22Rv1 (cell line): ENCODE measurements around the gene SH3RF3.

Experiments used
- H3K27ac ChIP-seq: fragments of 450-650 bp; 2 replicates; pipeline ENCODE4 v1.5.1; 2017
- CTCF ChIP-seq: fragments of 450-650 bp; IDR thresholded peaks from 2 replicates; pipeline ENCODE4 v1.5.1; 2017; ENCODE audit warnings: mild to moderate bottlenecking
- ZFX ChIP-seq: fragments of 450-650 bp; IDR thresholded peaks from 2 replicates; pipeline ENCODE4 v1.6.1; 2017; ENCODE audit warnings: antibody characterized with exemption, borderline replicate concordance

Gene SH3RF3

DNA sequence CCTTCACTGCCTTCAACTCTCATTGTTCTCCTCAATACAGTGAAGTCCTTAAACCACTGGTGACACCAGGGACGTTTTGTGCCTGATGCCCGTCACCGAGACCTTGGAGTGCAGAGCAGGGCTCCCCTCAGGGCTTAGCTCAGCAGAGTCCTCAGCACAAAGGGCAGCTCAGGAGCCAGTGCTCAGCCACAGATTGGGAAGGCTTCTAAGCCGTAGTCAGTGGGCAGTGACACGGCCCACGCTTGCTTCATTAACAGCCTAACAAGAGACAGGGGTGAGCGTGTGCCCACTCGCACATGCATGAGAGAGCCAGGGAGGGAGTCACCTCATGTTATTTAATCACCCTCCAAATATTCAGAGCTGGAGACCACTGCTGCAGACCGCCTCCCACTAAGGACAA, 137.5 kb downstream of the SH3RF3 start:
- H3K27ac ChIP-seq, result no peak overlapping the region
- no peak for TF ChIP-seq CTCF
- no peak for TF ChIP-seq ZFX

DNA sequence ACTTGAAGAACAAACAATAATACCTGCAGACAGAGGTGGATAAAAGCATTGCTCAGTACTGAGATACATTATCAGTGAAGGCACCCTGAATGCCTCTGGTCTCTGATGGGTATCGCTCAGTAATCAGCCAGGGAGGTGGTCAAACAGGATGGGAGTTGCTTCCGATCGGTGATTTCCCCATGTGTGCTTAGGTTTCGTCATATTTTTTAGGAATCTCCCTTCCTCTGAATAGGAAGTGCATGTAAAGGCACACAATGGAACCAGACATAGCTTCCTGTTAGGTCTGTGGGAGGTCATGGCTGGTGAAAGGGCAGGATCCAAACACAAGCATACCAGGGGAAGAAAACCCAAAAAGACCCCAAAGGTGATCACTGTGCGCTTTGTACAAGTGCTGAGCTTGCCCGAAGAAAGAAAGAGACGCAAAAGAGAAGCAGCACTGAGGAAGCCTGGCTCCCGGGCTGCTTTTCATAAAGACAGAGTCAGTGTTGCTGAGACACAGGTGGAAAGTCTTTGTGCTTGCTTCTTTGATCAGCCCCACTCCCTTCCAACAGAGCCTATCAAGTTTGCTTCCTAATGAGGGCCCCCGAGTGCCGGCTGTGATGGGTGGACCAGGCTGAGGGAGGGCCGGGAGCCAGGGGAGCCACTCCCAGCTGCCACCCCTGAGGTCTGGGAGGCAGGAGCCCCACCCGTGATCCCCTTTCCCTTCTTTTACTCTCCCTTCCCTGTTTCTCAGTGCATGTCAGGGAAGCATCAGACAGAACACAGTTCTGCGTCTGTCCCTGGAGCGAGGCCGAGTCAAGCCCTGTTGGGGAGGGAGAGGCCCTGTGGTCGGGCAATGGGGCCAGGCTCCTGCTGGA, 138.2 kb downstream of the SH3RF3 start:
- no peak overlapping the region for H3K27ac ChIP-seq
- TF ChIP-seq ZFX (no peak), CTCF (no peak)

GRCh38 chr2:109268916-109269315, 139.9 kb downstream of the SH3RF3 start:
- H3K27ac ChIP-seq, result no peak overlapping the region
- no peak for TF ChIP-seq CTCF

GRCh38 chr2:109269706-109270504, 140.9 kb downstream of the SH3RF3 start:
- no peak for TF ChIP-seq ZFX
- no peak overlapping the region for H3K27ac ChIP-seq

DNA sequence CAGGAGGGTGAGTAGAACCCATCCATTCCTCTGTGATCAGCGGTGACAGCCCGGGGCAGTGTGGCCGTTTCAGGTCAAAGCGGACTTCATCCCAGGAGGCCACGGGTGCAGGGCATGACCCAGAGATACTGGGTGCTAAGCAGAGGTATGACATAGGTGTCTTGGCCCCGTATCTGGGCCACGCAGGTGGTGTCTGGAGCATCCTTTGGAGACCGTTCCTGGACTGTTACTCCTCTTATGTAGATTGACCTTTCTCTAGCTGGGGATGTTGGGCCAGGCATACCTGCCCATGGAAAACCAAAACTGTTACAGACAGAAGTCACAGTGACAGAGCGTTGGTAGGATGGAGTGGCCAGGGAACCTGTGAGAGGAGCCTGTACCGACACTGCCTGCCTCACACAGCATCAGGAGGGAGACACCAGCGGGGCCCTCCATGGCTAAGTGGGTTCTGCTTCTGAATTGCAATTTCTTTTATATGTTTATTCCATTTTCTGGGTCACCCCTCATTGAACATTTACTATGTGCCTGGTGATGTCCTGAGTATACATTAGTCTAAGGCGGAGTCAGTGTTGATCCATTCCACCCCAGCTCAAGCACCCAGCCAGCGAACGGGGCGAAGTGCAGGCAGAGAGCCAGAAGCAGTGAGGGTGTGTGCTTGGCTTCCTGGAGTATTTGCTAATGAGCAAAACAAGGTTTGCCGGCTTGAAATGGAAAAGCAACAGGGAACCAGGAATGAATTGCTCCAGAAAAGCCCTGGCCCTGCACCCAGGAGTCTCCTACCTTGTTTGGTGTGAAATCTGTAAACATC, 141.7 kb downstream of the SH3RF3 start:
- TF ChIP-seq CTCF, result no peak
- no peak for TF ChIP-seq ZFX
- H3K27ac ChIP-seq, result no peak overlapping the region

GRCh38 chr2:109271920-109272319, 142.9 kb downstream of the SH3RF3 start:
- TF ChIP-seq CTCF, result no peak
- no peak for TF ChIP-seq ZFX
- H3K27ac ChIP-seq, result no peak overlapping the region

- H3K27ac ChIP-seq, result no peak overlapping the region
- TF ChIP-seq CTCF, result no peak
- no peak for TF ChIP-seq ZFX
These were observed 143.5 kb downstream of the SH3RF3 start for GRCh38 chr2:109272461-109272860.
